Measurements from ENCODE around the gene SMIM30. TPM values are rescaled to one million over a fixed set of nuclear protein-coding genes. Genes with fewer than 3 reads are reported as not detected.

Gene SMIM30
- total RNA-seq, 1 experiment from 2014 or later, result 32.3 TPM

DNA sequence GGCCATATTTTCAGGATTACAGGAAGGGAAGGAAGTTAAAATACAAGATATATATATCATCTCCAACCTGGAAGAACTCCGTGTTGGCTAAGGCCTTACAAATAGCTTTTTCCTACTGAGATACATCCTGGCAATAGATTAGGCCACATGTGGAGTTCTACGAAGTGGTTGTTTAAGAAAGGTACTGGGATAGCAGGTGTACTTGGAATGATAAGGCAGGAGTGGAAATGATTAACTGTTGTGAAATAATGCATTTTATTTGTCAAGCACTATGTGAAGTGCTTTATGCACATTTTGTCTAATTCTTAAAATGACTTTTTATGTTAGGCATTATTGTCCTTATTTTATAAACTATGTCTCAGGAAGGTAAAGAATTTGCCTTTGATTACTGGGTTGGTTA, 18.9 kb upstream of the SMIM30 start:
- no peaks in the 10 kb centered on the region for H3K79me1 ChIP-seq (ENCODE audit: insufficient read depth, low read depth, low read length, poor library complexity, severe bottlenecking)
- H3K27me3 Mint-ChIP-seq (ENCODE audit: low read depth), result peaks cover 5% of the 10 kb centered on the region
- H3K27ac Mint-ChIP-seq, result no peak overlapping the region
- no peak overlapping the region for H3K14ac ChIP-seq (ENCODE audit: insufficient read depth, low read length)
- H3K27me3 ChIP-seq (ENCODE audit: insufficient read depth, low read length), result no peaks in the 10 kb centered on the region
- H2BK120ac ChIP-seq (ENCODE audit: low read depth, low read length, poor library complexity, severe bottlenecking), result no peak overlapping the region
- no peak overlapping the region for H3K23ac ChIP-seq (ENCODE audit: insufficient read length, low read depth, low read length)
- no peak overlapping the region for H3T11ph ChIP-seq (ENCODE audit: low read length)
- H2AK5ac ChIP-seq (ENCODE audit: insufficient read length, low read length), result no peak overlapping the region
- H3K4me2 ChIP-seq (ENCODE audit: insufficient read depth, insufficient read length, low read length), result no peak overlapping the region
- no peak for DNase-seq
- no peaks in the 10 kb centered on the region for H3K4me1 ChIP-seq (ENCODE audit: insufficient read depth, low read length)
- H3K9ac ChIP-seq (ENCODE audit: extremely low read depth, insufficient read length, low read length), result no peak overlapping the region
- H4K91ac ChIP-seq (ENCODE audit: insufficient read length, low read depth, low read length), result no peak overlapping the region
- H3K27ac ChIP-seq (ENCODE audit: insufficient read length, low read depth, low read length), result no peak overlapping the region
- H2BK12ac ChIP-seq (ENCODE audit: insufficient read length, low read depth, low read length), result no peak overlapping the region
- H3K18ac ChIP-seq (ENCODE audit: insufficient read length, low read depth, low read length), result no peak overlapping the region
- no peak overlapping the region for H2AFZ ChIP-seq (ENCODE audit: low read length)
- H3K9me3 ChIP-seq (ENCODE audit: control insufficient read depth, low read depth, low read length), result no peaks in the 10 kb centered on the region
- no peak overlapping the region for H4K8ac ChIP-seq (replicated peaks; ENCODE audit: insufficient read length, low read depth, low read length)
- H3K79me2 ChIP-seq (ENCODE audit: insufficient read depth, low read length), result no peaks in the 10 kb centered on the region
- H3K56ac ChIP-seq (ENCODE audit: insufficient read length, low read depth, low read length), result no peak overlapping the region
- H2BK20ac ChIP-seq (ENCODE audit: low read depth, low read length, poor library complexity, severe bottlenecking), result no peak overlapping the region
- no peaks in the 10 kb centered on the region for H4K20me1 ChIP-seq (ENCODE audit: control insufficient read depth, insufficient read depth, insufficient read length)
- no peak overlapping the region for H2BK15ac ChIP-seq (ENCODE audit: low read depth, low read length)
- H3K9me3 Mint-ChIP-seq, result no peaks in the 10 kb centered on the region
- no peak overlapping the region for H4K5ac ChIP-seq (ENCODE audit: insufficient read length, low read depth, low read length)
- no peak overlapping the region for H3K4me3 Mint-ChIP-seq
- TF ChIP-seq, protein P1, sequence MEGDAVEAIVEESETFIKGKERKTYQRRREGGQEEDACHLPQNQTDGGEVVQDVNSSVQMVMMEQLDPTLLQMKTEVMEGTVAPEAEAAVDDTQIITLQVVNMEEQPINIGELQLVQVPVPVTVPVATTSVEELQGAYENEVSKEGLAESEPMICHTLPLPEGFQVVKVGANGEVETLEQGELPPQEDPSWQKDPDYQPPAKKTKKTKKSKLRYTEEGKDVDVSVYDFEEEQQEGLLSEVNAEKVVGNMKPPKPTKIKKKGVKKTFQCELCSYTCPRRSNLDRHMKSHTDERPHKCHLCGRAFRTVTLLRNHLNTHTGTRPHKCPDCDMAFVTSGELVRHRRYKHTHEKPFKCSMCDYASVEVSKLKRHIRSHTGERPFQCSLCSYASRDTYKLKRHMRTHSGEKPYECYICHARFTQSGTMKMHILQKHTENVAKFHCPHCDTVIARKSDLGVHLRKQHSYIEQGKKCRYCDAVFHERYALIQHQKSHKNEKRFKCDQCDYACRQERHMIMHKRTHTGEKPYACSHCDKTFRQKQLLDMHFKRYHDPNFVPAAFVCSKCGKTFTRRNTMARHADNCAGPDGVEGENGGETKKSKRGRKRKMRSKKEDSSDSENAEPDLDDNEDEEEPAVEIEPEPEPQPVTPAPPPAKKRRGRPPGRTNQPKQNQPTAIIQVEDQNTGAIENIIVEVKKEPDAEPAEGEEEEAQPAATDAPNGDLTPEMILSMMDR (conservative IDR thresholded peaks at IDR 0.05), result no peak
- no peak overlapping the region for H2BK5ac ChIP-seq (ENCODE audit: insufficient read length, low read length)
- no peaks in the 10 kb centered on the region for H3K36me3 Mint-ChIP-seq (ENCODE audit: insufficient read depth in 1 of 3, low read depth in 3 of 3)
- H3K4me1 Mint-ChIP-seq, result no peaks in the 10 kb centered on the region
- no peaks in the 10 kb centered on the region for H3K23me2 ChIP-seq (ENCODE audit: insufficient read length, low read depth, low read length, poor library complexity, severe bottlenecking)
- WGBS (ENCODE audit: extremely low coverage, insufficient read length, low lambda C conversion rate), result no CpG with 5 or more reads among the region's 2 CpGs
- H3K4ac ChIP-seq (ENCODE audit: low read depth, low read length), result no peak overlapping the region

All from H9 (cell line).